HG02884 (cell line): ENCODE data around the gene FRMD1.

Experiments
- ATAC-seq: cut with Tn5 transposase; IDR thresholded peaks from one replicate; pipeline ENCODE4 v1.9.1; 2021; ENCODE audit warnings: mild to moderate bottlenecking, moderate library complexity; ENCODE audit not compliant: unreplicated experiment

Gene FRMD1

GRCh38 chr6:168030218-168030746 lies 48.7 kb downstream of the FRMD1 start:
- no peak for ATAC-seq

DNA sequence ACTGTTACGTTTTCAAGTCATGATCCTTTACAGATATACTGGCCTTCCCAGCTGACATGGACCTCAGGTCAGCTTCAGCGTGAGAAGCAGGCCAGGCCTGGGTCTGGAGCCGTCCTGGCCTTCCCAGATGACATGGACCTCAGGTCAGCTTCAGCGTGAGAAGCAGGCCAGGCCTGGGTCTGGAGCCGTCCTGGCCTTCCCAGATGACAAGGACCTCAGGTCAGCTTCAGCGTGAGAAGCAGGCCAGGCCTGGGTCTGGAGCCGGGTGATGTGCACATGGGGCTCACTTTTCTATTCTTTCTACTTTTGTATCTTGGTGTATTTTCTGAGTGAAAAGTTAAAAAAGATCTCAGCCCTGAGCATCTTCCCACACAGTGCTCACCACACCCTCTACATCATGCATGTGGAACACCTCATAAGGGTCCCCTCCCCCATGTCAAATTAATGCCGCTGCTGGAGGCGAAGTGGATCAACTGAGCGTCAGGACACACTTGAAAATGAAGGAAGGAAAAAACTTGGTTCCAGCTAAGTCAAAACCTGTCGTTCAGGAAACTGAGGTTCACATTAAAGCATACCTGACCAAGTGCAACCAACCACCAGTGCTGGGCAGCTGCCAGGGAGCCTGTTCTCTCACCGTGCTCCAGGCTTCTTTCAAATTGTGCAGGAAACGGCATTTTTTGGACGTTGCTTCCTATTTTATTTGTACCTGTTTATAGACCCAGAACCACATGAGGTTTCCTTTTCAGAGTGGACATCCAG lies 49.4 kb downstream of the FRMD1 start:
- no peak for ATAC-seq

DNA sequence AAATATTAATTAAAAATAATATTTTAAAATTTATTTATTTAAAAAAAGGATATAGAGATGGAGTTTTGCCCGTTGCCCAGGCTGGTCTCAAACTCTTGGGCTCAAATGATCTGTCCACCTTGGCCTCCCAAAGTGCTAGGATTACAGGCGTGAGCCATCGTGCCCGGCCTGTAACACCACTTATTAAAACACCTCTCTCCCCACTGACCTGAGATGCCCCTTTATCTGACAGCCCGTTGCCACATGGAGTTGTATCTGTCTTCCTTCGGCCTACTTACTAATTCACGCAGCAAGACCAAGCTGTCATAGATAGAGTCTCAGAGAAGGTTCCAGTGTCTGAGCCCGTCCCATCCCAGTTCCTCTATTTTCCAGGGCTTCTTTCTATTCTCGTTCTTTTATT lies 50.8 kb downstream of the FRMD1 start:
- ATAC-seq, result no peak

GRCh38 chr6:168027521-168027920 lies 51.5 kb downstream of the FRMD1 start:
- no peak for ATAC-seq

DNA sequence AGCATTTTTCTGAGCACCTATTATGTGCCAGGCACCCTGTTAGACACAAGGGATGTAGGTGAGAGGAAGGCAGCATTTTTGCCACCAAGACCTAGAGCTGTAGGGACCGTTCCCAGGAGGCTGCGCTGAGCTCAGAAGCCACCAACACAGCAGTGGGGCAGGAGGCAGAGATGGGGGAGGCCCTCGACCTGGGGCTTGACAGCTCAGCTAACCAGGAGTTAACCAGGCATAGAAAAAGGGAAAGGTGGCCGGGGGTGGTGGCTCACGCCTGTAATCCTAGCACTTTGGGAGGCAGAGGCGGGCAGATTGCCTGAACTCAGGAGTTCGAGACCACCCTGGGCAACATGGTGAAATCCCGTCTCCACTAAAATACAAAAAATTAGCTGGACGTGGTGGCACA lies 52.1 kb downstream of the FRMD1 start:
- no peak for ATAC-seq

- no peak for ATAC-seq
Measured at GRCh38 chr6:168025831-168026710, 52.9 kb downstream of the FRMD1 start.

DNA sequence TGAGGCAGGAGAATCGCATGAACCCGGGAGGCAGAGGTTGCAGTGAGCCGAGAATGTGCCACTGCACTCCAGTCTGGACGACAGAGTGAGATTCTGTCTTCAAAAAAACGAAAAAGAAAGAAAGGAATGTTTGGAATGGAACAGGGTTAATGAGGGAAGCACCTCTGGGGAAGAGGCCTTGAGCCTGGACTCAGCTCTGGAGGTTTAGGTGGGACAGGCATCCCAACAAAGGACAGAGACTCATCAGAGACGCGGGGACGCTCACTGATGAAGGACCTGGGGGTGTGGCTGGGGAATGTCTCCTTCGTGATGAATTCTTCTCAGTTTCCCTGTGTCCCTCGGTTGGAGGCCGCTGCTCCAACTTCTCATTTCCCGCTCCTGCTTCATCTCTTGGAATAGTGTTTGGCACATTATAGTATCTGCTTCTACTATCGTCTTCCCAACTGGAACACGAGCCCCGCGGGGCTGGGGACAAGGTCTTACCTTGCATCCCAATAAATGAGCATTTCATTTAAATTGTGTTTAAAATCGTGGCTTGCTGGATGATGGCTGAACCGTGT lies 54.0 kb downstream of the FRMD1 start:
- ATAC-seq, result no peak

GRCh38 chr6:168022488-168023321 lies 56.3 kb downstream of the FRMD1 start:
- ATAC-seq, result no peak

- ATAC-seq, result no peak
Measured at GRCh38 chr6:168021581-168021980, 57.4 kb downstream of the FRMD1 start.

GRCh38 chr6:168020242-168020641 lies 58.8 kb downstream of the FRMD1 start:
- ATAC-seq, result no peak

- ATAC-seq, result no peak
Measured at GRCh38 chr6:168018664-168019063, 60.3 kb downstream of the FRMD1 start.

DNA sequence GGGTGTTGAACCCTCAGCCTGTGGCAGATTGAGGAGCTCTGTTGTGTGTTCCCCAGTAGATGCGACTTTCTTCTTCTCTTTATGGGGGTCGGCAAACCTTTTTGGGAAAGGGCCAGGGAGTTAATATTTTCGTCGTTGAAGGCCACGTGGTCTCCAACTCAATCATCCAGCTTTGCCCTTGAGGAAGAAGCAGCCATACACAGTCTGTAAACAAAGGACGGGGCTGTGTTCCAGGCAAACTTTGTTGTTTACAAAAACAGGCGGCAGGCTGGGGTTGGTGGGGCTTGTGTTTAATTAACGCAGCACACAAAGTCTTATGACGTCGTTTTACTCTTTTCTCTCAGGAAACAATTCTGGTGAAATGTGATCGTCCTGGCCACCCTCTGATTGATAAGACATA lies 61.4 kb downstream of the FRMD1 start:
- no peak for ATAC-seq

DNA sequence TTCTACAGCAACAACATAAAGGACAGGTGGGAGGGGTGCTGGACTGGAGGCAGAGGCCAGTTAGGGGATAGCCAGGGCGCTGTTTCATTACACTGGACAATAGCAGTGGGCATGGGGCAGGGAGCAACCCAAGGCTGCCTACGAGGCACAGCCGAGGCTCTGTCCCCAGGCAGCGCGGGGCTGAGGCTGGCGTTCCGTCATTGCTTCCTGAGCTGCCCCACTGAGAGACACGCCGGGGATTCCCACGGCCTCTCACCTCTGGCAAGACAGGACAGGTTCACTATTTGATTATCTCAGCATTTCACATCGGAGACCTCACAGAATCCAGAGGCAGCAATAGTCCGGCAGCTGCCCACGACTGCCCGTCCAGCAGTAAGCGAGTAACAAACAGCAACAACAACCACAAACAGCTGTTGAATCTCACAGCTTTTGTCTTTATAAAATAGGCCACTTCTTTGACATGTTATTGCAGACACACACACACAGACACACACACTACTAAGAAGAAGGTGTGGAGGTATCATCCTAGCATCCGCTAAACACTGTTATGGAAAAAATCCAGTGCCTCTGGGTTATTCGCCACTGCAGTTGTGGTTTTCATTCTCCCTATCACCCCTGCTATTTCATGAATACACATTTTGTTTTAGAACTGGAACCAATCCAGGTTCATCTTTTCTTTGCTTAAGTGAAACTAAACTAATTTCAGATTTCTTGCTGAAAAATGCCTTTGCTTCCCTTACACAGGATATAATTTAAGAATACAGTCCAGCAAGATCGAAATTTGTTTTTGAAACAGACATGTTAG lies 62.1 kb downstream of the FRMD1 start:
- ATAC-seq, result no peak

DNA sequence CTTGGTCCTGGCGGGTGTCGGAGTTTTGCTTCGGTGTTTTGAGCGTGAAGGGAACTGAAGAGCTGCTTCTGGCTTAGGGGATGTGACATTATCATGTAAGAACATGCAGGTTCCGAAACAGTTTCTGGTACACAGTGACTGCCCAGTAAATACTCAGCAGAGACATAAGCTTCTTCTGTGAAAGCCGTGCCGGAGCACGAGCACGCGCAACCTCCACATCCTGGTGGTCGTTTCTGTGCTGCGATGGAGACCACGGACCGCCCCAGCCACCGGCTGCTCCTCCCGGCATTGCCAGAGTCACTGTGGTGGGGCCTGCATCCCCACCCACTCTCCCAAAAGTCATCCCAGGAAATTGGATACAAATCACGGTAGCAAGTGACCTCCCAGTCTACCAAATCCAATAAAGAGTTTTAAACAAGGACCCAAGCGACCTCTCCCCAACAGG lies 62.8 kb downstream of the FRMD1 start:
- no peak for ATAC-seq

GRCh38 chr6:168015482-168016175 lies 63.4 kb downstream of the FRMD1 start:
- no peak for ATAC-seq

GRCh38 chr6:168015009-168015408 lies 64.0 kb downstream of the FRMD1 start:
- no peak for ATAC-seq

- ATAC-seq, result no peak
Measured at GRCh38 chr6:168014428-168014827, 64.6 kb downstream of the FRMD1 start.

- no peak for ATAC-seq
Measured at GRCh38 chr6:168013250-168013915, 65.6 kb downstream of the FRMD1 start.
